Measurements from ENCODE around the gene AFF1. TPM values are rescaled to one million over a fixed set of nuclear protein-coding genes. Genes with fewer than 3 reads are reported as not detected.

The AFF1 gene
- polyA plus RNA-seq, 4 donors = 36.9 to 54.1 (median 48.3) TPM

- DNase-seq (ENCODE audit: low read depth in 4 of 4, low spot score in 2 of 4) = no peak
Measured at GRCh38 chr4:87185146-87185870, 250.5 kb downstream of the AFF1 start.

- no peak for DNase-seq (ENCODE audit: low read depth in 4 of 4, low spot score in 2 of 4)
Measured at GRCh38 chr4:87188048-87188447, 253.2 kb downstream of the AFF1 start.

- no peak for DNase-seq (ENCODE audit: low read depth in 4 of 4, low spot score in 2 of 4)
Measured at GRCh38 chr4:87188932-87189331, 254.1 kb downstream of the AFF1 start.

Other genes with a start within 250 kb of the AFF1 start
- gene SLC10A6, start 85.6 kb upstream of the AFF1 start, polyA plus RNA-seq (ENCODE audit: insufficient read length in 4 of 4) = under 1 TPM in 2 of 4 donors, not detected in 2; 0.26 to 0.28 TPM
- gene C4orf36, start 42.6 kb upstream of the AFF1 start, polyA plus RNA-seq (ENCODE audit: insufficient read length in 4 of 4) = 1 to 10 TPM; 1.8 to 2.1 (median 2.0) TPM